HEK293T (cell line): ENCODE results near the gene VWA5A.

ENCODE experiments used
- CTCF ChIA-PET: fragments of 350-600 bp; formaldehyde crosslinking; extraction: SDS; loops from one replicate; lab custom pipeline; 2021; ENCODE audit warnings: antibody characterized with exemption, inconsistent platforms; lab: Yijun Ruan, JAX
- POLR2A ChIA-PET: fragments of 350-600 bp; formaldehyde crosslinking; extraction: SDS; loops from one replicate; lab custom pipeline; 2020; ENCODE audit warnings: antibody characterized with exemption, inconsistent platforms; lab: Yijun Ruan, JAX
- DNase-seq: peaks from one replicate; pipeline ENCODE4 v3.0.0; 2012; ENCODE audit warnings: mixed read lengths; ENCODE audit errors: extremely low spot score
- ARNT ChIP-seq: fragments of 450-650 bp; IDR thresholded peaks from 2 replicates; pipeline ENCODE4 v1.6.1; 2017; ENCODE audit warnings: mild to moderate bottlenecking
- BHLHE40 ChIP-seq: fragments of 450-650 bp; IDR thresholded peaks from 2 replicates; pipeline ENCODE4 v1.6.1; 2016; ENCODE audit warnings: mild to moderate bottlenecking, moderate library complexity, borderline replicate concordance
- CTBP1 ChIP-seq: fragments of 450-650 bp; IDR thresholded peaks from 2 replicates; pipeline ENCODE4 v1.6.1; 2016; ENCODE audit warnings: borderline replicate concordance
- ELF4 ChIP-seq: fragments of 450-650 bp; IDR thresholded peaks from 2 replicates; pipeline ENCODE4 v1.6.1; 2017; ENCODE audit warnings: antibody characterized with exemption
- FOXA1 ChIP-seq: fragments of 450-650 bp; IDR thresholded peaks from 2 replicates; pipeline ENCODE4 v1.6.1; 2016; ENCODE audit warnings: mild to moderate bottlenecking
- FOXK2 ChIP-seq: fragments of 450-650 bp; IDR thresholded peaks from 2 replicates; pipeline ENCODE4 v1.6.1; 2016; ENCODE audit warnings: mild to moderate bottlenecking
- FOXM1 ChIP-seq: fragments of 450-650 bp; IDR thresholded peaks from 2 replicates; pipeline ENCODE4 v1.6.1; 2017; ENCODE audit warnings: mild to moderate bottlenecking, borderline replicate concordance
- HDGF ChIP-seq: fragments of 450-650 bp; IDR thresholded peaks from 2 replicates; pipeline ENCODE4 v1.6.1; 2017; ENCODE audit warnings: antibody characterized with exemption, borderline replicate concordance
- L3MBTL2 ChIP-seq: fragments of 450-650 bp; conservative IDR thresholded peaks from 2 replicates; pipeline ENCODE4 v1.6.1; 2016; ENCODE audit warnings: mild to moderate bottlenecking
- LEF1 ChIP-seq: fragments of 450-650 bp; IDR thresholded peaks from 2 replicates; pipeline ENCODE4 v1.6.1; 2017; ENCODE audit warnings: mild to moderate bottlenecking, borderline replicate concordance
- NFRKB ChIP-seq: fragments of 450-650 bp; IDR thresholded peaks from 2 replicates; pipeline ENCODE4 v1.6.1; 2016; ENCODE audit warnings: mild to moderate bottlenecking, moderate library complexity
- SP1 ChIP-seq: fragments of 450-650 bp; IDR thresholded peaks from 2 replicates; pipeline ENCODE4 v1.6.1; 2017
- SUZ12 ChIP-seq: fragments of 450-650 bp; IDR thresholded peaks from 2 replicates; pipeline ENCODE4 v1.6.1; 2016; ENCODE audit warnings: mild to moderate bottlenecking
- TARDBP ChIP-seq: fragments of 450-650 bp; IDR thresholded peaks from 2 replicates; pipeline ENCODE4 v1.6.1; 2016
- ZNF384 ChIP-seq: fragments of 450-650 bp; IDR thresholded peaks from 2 replicates; pipeline ENCODE4 v1.6.1; 2016
- TF ChIP-seq, protein P1 (sequence below): fragments of 450-650 bp; IDR thresholded peaks from 2 replicates; pipeline ENCODE4 v1.6.1; 2016

Gene VWA5A

DNA sequence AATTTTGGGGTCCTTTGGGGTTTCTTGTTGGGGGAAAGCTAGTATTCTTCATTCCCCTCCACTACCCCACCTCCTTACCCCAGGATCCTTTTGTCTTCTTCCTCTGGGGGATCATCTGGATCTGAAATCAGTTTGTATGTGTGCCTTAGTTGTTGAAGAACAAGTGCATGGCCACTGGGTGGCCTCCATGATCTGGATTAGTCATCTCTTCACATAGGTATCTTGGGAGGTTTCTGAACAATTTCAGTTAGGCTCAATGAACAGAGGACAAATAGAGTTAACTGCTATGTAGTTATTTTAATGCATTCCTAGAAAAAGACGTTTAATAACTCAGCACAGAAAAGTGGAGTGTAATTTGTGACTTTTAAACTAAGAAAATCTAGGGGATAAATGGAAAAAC lies 7.1 kb upstream of the VWA5A start:
- DNase-seq, result no peak
- CTCF ChIA-PET, result no interaction called here
- POLR2A ChIA-PET, result no interaction called here
- TF ChIP-seq HDGF (no peak), ARNT (no peak), FOXM1 (no peak), CTBP1 (no peak), FOXA1 (no peak), TARDBP (no peak), SUZ12 (no peak), NFRKB (no peak), FOXK2 (no peak), LEF1 (no peak), SP1 (no peak), L3MBTL2 (no peak), ELF4 (no peak)
- TF ChIP-seq, protein P1, sequence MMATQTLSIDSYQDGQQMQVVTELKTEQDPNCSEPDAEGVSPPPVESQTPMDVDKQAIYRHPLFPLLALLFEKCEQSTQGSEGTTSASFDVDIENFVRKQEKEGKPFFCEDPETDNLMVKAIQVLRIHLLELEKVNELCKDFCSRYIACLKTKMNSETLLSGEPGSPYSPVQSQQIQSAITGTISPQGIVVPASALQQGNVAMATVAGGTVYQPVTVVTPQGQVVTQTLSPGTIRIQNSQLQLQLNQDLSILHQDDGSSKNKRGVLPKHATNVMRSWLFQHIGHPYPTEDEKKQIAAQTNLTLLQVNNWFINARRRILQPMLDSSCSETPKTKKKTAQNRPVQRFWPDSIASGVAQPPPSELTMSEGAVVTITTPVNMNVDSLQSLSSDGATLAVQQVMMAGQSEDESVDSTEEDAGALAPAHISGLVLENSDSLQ, result no peak

DNA sequence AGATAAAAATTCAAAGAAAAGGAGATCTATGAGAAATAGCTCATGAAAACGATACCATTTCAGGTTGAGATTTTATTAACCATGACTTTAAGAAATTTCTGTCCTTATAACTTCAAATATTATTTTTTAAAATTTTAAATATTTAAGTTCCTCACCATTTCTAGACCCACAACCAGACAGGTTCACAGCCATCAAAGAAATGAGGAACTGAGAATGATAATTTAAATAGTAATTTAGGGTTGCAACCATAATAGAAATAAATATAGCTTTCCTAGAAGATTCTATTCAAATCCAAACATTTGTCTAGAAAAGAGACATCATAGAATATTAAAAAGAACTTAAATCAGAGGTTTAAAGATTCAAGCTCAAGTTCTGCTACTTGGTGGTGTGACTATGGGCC lies 5.9 kb upstream of the VWA5A start:
- ChIA-PET CTCF (no interaction called here), POLR2A (no interaction called here)
- no peak for DNase-seq
- TF ChIP-seq FOXK2 (no peak), NFRKB (no peak), TARDBP (no peak), SUZ12 (no peak), FOXA1 (no peak), LEF1 (no peak), L3MBTL2 (no peak), ARNT (no peak), FOXM1 (no peak), ZNF384 (no peak), CTBP1 (no peak), HDGF (no peak), ELF4 (no peak), BHLHE40 (no peak), SP1 (no peak)

DNA sequence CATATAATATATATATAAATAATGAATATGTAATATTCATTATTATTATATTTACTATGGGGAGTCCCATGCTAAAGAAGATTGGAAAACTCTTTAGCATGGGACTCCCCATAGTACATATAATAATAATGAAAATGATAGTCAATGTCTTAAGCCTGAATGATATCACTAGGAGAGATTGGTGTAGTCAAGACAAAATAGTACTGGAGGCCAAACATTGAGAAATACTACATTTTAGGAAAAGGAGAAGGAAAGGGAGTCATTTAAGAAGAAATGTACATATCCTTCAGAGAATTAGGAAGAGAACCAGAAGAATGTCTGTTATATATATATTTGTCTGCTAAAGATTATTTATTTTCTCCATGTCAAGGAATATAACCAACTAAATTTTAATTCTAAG lies 5.0 kb upstream of the VWA5A start:
- no peak for TF ChIP-seq BHLHE40
- TF ChIP-seq ARNT, result no peak
- no peak for TF ChIP-seq ZNF384
- TF ChIP-seq, protein P1, result no peak
- no peak for TF ChIP-seq FOXK2
- TF ChIP-seq FOXM1, result no peak
- no peak for TF ChIP-seq CTBP1
- no peak for TF ChIP-seq ELF4
- no peak for TF ChIP-seq LEF1
- no peak for TF ChIP-seq SUZ12
- TF ChIP-seq TARDBP, result no peak
- no peak for TF ChIP-seq FOXA1
- no peak for TF ChIP-seq L3MBTL2
- no peak for TF ChIP-seq SP1
- TF ChIP-seq HDGF, result no peak
- no peak for TF ChIP-seq NFRKB
- DNase-seq, result no peak
- CTCF ChIA-PET, result no interaction called here
- POLR2A ChIA-PET, result no interaction called here

DNA sequence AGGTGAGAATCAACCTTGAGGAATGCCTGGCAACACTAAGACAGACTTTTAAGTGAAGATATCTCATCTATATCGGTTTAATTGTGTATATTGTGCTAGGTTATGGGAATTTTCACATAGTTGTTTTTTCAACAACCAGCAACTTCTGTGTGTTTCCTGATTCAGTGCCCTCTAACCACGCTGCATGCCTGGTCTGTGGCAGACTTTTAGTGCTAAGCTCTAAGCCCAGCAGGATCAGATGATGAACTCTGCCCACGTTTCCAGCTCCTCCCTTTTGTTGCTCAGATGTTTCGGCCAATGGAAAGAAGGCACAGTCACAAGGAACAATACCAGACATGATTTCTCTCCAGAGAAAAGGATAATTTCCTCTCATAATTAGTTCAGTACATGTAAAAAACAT lies 1.4 kb upstream of the VWA5A start:
- TF ChIP-seq SP1, result no peak
- TF ChIP-seq TARDBP, result no peak
- no peak for TF ChIP-seq ZNF384
- no peak for TF ChIP-seq NFRKB
- no peak for TF ChIP-seq HDGF
- TF ChIP-seq CTBP1, result no peak
- TF ChIP-seq FOXM1, result no peak
- no peak for TF ChIP-seq ARNT
- DNase-seq, result no peak
- ChIA-PET CTCF (no interaction called here), POLR2A (no interaction called here)

DNA sequence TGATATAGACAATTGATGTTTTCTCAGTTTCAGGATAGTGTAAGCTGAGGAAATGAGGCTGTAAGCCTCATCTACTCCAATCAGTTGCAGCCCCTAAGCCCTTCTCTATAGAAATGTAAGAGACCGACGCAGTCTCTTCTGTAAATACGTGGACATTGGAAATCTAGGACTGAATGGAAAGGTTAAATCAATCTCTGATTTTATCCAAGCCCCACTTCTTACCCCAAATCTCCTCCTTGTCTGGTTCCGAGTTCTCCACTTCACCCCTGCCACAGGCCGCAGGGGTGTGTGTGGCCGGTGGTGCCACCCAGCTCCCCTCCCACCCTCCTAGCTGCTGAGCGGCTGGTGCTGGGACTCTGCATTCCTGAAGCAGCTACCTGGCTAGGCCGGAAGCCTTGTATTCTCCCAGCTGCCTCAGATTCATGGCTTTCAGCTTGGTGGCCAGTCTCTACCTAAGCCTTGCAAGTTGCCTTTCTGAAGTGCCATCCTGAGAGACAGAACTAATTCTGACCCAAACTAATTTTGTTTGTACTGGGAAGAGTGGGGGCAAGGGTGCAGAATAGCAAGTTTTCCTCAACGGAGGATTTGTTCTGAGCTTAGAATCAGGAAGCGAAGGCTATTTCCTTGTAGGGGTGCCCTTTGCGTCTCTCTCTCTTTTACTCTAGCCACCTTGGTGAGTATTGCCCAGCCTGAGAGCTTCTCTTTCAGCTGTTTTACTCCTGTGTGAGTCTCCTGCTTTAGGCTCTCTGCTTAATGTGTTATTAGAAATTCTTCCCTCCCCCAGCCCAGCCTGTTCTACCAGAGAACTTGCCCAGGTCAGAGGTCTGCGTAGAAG lies 749 bp downstream of the VWA5A start:
- TF ChIP-seq FOXK2 (no peak), TARDBP (no peak), BHLHE40 (no peak), LEF1 (no peak), ELF4 (no peak), SUZ12 (no peak)
- CTCF ChIA-PET, result no interaction called here
- POLR2A ChIA-PET, result no interaction called here
- no peak for DNase-seq

DNA sequence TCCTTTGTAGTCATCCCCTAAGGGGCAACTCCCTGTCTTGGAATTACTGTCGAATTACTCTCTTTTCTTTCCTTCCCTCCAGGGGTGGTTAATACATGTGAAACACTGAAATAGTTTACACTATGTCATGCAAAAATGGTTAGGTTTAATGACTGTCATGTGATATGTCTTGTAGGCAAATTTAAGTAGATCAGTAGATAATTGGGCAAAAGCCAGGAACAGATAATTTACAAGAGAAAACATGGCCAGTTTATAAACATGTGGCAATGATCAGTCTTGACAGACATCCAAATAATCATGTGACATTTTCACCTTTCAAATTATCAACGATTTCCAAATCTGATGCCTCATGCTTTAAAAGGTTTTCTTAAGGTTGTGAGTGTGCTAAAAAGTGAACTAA lies 3.9 kb downstream of the VWA5A start:
- CTCF ChIA-PET, result interaction anchor here (1.1 kb wide), 1 partner anchor 48 kb away, joined by 3 read pairs; no protein-coding TSS in a partner anchor
- TF ChIP-seq BHLHE40 (no peak), ARNT (no peak), SP1 (no peak), CTBP1 (no peak), L3MBTL2 (no peak), FOXM1 (no peak), ZNF384 (no peak), SUZ12 (no peak), LEF1 (no peak), FOXK2 (no peak), HDGF (no peak), FOXA1 (no peak), NFRKB (no peak)
- TF ChIP-seq, protein P1, result no peak
- POLR2A ChIA-PET, result no interaction called here
- DNase-seq, result no peak
